GM12878 (cell line): Measurements from ENCODE around the gene IFITM2.

Experiments
- BRCA1 ChIP-seq: IDR thresholded peaks from 2 replicates; pipeline ENCODE4 v1.6.1; 2011; ENCODE audit warnings: low read depth, low read length, improper control_type of control experiment
- EGR1 ChIP-seq, 2 experiments: IDR thresholded peaks; 1 replicate in 1 of 2; 2 replicates in 1 of 2; pipeline ENCODE4 v1.6.1; 2011 to 2012; ENCODE audit warnings: low read depth in 2 of 2, low read length in 2 of 2, borderline replicate concordance in 1 of 2, mild to moderate bottlenecking in 1 of 2, moderate library complexity in 1 of 2
- EZH2 ChIP-seq: IDR thresholded peaks from 2 replicates; pipeline ENCODE4 v1.6.1; 2012; ENCODE audit warnings: low read depth, mild to moderate bottlenecking, control low read depth, inconsistent platforms, low read length, borderline replicate concordance; ENCODE audit not compliant: control insufficient read depth
- POLR2A ChIP-seq: IDR thresholded peaks from 2 replicates; pipeline ENCODE4 v1.6.1; 2011; ENCODE audit warnings: low read depth, mild to moderate bottlenecking, low read length
- RFX5 ChIP-seq: IDR thresholded peaks from 2 replicates; pipeline ENCODE4 v1.6.1; 2011; ENCODE audit warnings: low read depth, low read length, improper control_type of control experiment
- TCF3 ChIP-seq: IDR thresholded peaks from 2 replicates; pipeline ENCODE4 v1.6.1; 2012; ENCODE audit warnings: low read depth, mild to moderate bottlenecking, low read length, borderline replicate concordance; ENCODE audit not compliant: insufficient read depth
- ZSCAN29 ChIP-seq: fragments of 450-650 bp; IDR thresholded peaks from 2 replicates; pipeline ENCODE4 v1.6.1; 2017; ENCODE audit warnings: mild to moderate bottlenecking, moderate library complexity
- TF ChIP-seq, protein P1 (sequence below), 3 experiments: IDR thresholded peaks in 2 of 3; conservative IDR thresholded peaks in 1 of 3; 2 replicates each; pipeline ENCODE4 v1.5.1; 2011; ENCODE audit warnings: low read depth in 3 of 3, low read length in 3 of 3, mild to moderate bottlenecking in 3 of 3, control low read depth in 2 of 3, moderate library complexity in 2 of 3, inconsistent platforms in 1 of 3, mixed read lengths in 1 of 3; ENCODE audit not compliant: control insufficient read depth in 2 of 3, insufficient read depth in 1 of 3; ENCODE audit errors: extremely low read depth in 1 of 3
- TF ChIP-seq, protein P2 (sequence below): IDR thresholded peaks from 2 replicates; pipeline ENCODE4 v1.6.1; 2012; ENCODE audit warnings: low read length, inconsistent platforms

DNA sequence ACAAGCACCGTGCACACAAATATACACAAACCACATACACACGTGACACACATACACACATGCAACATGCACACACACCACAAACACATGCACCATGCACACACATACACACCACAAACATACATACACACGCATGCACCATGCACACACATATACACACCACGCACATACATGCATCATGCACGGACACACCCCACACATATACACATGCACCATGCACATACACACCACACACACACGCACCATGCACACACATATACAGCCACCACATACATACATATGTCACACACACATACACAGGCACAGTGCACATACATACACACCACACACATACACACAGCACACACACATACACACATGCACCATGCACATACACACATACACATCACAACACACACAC, 49.0 kb downstream of the IFITM2 start:
- TF ChIP-seq, protein P1, sequence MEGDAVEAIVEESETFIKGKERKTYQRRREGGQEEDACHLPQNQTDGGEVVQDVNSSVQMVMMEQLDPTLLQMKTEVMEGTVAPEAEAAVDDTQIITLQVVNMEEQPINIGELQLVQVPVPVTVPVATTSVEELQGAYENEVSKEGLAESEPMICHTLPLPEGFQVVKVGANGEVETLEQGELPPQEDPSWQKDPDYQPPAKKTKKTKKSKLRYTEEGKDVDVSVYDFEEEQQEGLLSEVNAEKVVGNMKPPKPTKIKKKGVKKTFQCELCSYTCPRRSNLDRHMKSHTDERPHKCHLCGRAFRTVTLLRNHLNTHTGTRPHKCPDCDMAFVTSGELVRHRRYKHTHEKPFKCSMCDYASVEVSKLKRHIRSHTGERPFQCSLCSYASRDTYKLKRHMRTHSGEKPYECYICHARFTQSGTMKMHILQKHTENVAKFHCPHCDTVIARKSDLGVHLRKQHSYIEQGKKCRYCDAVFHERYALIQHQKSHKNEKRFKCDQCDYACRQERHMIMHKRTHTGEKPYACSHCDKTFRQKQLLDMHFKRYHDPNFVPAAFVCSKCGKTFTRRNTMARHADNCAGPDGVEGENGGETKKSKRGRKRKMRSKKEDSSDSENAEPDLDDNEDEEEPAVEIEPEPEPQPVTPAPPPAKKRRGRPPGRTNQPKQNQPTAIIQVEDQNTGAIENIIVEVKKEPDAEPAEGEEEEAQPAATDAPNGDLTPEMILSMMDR (IDR thresholded peaks at IDR 0.05 in 2 of 3, conservative IDR thresholded peaks at IDR 0.05 in 1 of 3; ENCODE audit: control insufficient read depth in 2 of 3, extremely low read depth in 1 of 3, insufficient read depth in 1 of 3, low read depth in 3 of 3, low read length in 3 of 3) = no peak
- TF ChIP-seq POLR2A (no peak), EGR1 (IDR thresholded peaks at IDR 0.05; ENCODE audit: borderline replicate concordance in 1 of 2, low read depth in 2 of 2, low read length in 2 of 2) (no peak), EZH2 (no peak), RFX5 (no peak), BRCA1 (no peak), TCF3 (no peak), ZSCAN29 (no peak)
- TF ChIP-seq, protein P2, sequence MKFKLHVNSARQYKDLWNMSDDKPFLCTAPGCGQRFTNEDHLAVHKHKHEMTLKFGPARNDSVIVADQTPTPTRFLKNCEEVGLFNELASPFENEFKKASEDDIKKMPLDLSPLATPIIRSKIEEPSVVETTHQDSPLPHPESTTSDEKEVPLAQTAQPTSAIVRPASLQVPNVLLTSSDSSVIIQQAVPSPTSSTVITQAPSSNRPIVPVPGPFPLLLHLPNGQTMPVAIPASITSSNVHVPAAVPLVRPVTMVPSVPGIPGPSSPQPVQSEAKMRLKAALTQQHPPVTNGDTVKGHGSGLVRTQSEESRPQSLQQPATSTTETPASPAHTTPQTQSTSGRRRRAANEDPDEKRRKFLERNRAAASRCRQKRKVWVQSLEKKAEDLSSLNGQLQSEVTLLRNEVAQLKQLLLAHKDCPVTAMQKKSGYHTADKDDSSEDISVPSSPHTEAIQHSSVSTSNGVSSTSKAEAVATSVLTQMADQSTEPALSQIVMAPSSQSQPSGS = no peak
